Neural cell (in vitro differentiated cells): ENCODE data around the gene AGBL1.

Source experiments
- EP300 ChIP-seq: fragments of 450-650 bp; conservative IDR thresholded peaks from 2 replicates; pipeline ENCODE4 v1.6.1; 2014; ENCODE audit warnings: antibody characterized with exemption, mild to moderate bottlenecking, moderate library complexity; ENCODE audit not compliant: poor library complexity, severe bottlenecking
- EZH2 ChIP-seq: fragments of 200-600, 300-800 bp; shearing (Covaris generic), sonication (generic); IDR thresholded peaks from 2 replicates; pipeline ENCODE4 v1.6.1; 2014; ENCODE audit warnings: antibody characterized with exemption, low read length, borderline replicate concordance, mild to moderate bottlenecking; ENCODE audit not compliant: insufficient read depth, poor library complexity, severe bottlenecking
- MXI1 ChIP-seq: fragments of 450-650 bp; conservative IDR thresholded peaks from 2 replicates; pipeline ENCODE4 v1.6.1; 2014; ENCODE audit warnings: antibody characterized with exemption, mild to moderate bottlenecking; ENCODE audit not compliant: poor library complexity, severe bottlenecking
- TF ChIP-seq, protein P1 (sequence below): fragments of 450-650 bp; IDR thresholded peaks from 2 replicates; pipeline ENCODE4 v1.5.1; 2014; ENCODE audit warnings: antibody characterized with exemption, mild to moderate bottlenecking, moderate library complexity; ENCODE audit not compliant: poor library complexity, severe bottlenecking

DNA sequence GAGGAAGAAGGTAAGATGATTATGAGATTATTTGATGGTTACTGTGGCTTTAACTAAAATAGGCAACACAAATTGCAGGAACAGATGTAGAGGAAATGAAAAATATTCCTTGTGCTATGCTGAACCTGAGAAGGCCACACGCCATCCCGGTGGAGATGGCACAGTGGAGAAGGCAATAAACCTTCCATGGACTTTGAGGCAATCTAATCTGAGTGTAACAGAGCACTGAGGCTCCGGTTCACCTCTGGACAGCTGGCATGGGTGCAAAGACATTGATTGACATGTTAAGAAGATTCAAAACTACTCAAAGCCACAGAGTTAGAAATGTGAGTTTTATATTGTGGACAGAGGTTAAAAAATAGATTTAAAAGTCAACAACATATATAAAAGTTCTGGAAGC lies 535.7 kb downstream of the AGBL1 start:
- TF ChIP-seq EZH2 = no peak
- TF ChIP-seq, protein P1, sequence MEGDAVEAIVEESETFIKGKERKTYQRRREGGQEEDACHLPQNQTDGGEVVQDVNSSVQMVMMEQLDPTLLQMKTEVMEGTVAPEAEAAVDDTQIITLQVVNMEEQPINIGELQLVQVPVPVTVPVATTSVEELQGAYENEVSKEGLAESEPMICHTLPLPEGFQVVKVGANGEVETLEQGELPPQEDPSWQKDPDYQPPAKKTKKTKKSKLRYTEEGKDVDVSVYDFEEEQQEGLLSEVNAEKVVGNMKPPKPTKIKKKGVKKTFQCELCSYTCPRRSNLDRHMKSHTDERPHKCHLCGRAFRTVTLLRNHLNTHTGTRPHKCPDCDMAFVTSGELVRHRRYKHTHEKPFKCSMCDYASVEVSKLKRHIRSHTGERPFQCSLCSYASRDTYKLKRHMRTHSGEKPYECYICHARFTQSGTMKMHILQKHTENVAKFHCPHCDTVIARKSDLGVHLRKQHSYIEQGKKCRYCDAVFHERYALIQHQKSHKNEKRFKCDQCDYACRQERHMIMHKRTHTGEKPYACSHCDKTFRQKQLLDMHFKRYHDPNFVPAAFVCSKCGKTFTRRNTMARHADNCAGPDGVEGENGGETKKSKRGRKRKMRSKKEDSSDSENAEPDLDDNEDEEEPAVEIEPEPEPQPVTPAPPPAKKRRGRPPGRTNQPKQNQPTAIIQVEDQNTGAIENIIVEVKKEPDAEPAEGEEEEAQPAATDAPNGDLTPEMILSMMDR = no peak
- TF ChIP-seq EP300 = no peak
- no peak for TF ChIP-seq MXI1
